HEK293 (cell line): ENCODE results near the gene GBP3.

Experiments
- RBAK ChIP-seq: fragments of 450-650 bp; formaldehyde crosslinking; IDR thresholded peaks from 2 replicates; pipeline ENCODE4 v1.5.1; 2016; ENCODE audit warnings: missing biosample characterization, missing genetic modification characterization
- TCF7L2 ChIP-seq: IDR thresholded peaks from 2 replicates; pipeline ENCODE4 v1.6.1; 2011; ENCODE audit warnings: low read depth, mild to moderate bottlenecking, inconsistent platforms, low read length, moderate library complexity, borderline replicate concordance
- ZFP41 ChIP-seq: fragments of 450-650 bp; formaldehyde crosslinking; IDR thresholded peaks from 2 replicates; pipeline ENCODE4 v1.5.1; 2016; ENCODE audit warnings: missing biosample characterization, missing genetic modification characterization, borderline replicate concordance
- ZNF274 ChIP-seq, 2 experiments: fragments of 200-500 bp in 1 of 2; fragments of 450-650 bp in 1 of 2; sonication (Bioruptor generic) in 1 of 2; formaldehyde crosslinking in 1 of 2; IDR thresholded peaks; 2 replicates each; pipeline versions ENCODE4 v1.5.1 to v1.6.1; 2014 to 2016; ENCODE audit warnings: borderline replicate concordance in 1 of 2, inconsistent platforms in 1 of 2, low read length in 1 of 2, missing biosample characterization in 1 of 2, missing genetic modification characterization in 1 of 2
- ZNF513 ChIP-seq: fragments of 450-650 bp; IDR thresholded peaks from 2 replicates; pipeline ENCODE4 v1.5.1; 2018; ENCODE audit warnings: missing biosample characterization, missing genetic modification characterization
- ZNF747 ChIP-seq: fragments of 450-650 bp; formaldehyde crosslinking; IDR thresholded peaks from 2 replicates; pipeline ENCODE4 v1.5.1; 2016; ENCODE audit warnings: missing biosample characterization, missing genetic modification characterization
- TF ChIP-seq, protein P1 (sequence below): fragments of 450-650 bp; formaldehyde crosslinking; IDR thresholded peaks from 2 replicates; pipeline ENCODE4 v1.5.1; 2016; ENCODE audit warnings: missing biosample characterization, missing genetic modification characterization

- TF ChIP-seq RBAK (tag by site-specific recombination) (no peak), ZNF274 (IDR thresholded peaks at IDR 0.05; ENCODE audit: low read length) (no peak), ZNF274 (tag by site-specific recombination; IDR thresholded peaks at IDR 0.05; ENCODE audit: borderline replicate concordance) (no peak), TCF7L2 (no peak), ZNF747 (no peak), ZNF513 (tag by site-specific recombination) (no peak), ZFP41 (tag by site-specific recombination) (no peak)
- TF ChIP-seq, protein P1, sequence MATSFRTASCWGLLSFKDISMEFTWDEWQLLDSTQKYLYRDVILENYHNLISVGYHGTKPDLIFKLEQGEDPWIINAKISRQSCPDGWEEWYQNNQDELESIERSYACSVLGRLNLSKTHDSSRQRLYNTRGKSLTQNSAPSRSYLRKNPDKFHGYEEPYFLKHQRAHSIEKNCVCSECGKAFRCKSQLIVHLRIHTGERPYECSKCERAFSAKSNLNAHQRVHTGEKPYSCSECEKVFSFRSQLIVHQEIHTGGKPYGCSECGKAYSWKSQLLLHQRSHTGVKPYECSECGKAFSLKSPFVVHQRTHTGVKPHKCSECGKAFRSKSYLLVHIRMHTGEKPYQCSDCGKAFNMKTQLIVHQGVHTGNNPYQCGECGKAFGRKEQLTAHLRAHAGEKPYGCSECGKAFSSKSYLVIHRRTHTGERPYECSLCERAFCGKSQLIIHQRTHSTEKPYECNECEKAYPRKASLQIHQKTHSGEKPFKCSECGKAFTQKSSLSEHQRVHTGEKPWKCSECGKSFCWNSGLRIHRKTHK (tag by site-specific recombination): no peak
Measured at GRCh38 chr1:88985692-88986091, 37.0 kb downstream of the GBP3 start.
